HCT116 (cell line): ENCODE results near the gene SNAP47. TPM values are rescaled to one million over a fixed set of nuclear protein-coding genes. Genes with fewer than 3 reads are reported as not detected.

Source experiments
- ATAC-seq: fragments of 200-7000 bp; cut with Tn5 transposase; 2 replicates; pipeline ENCODE4 v1.9.1; 2020; ENCODE audit warnings: mild to moderate bottlenecking, moderate library complexity
- BruUV-seq: library from RNA; stranded (reverse); fragments of 400-500 nt; replicated peaks from 2 replicates; lab custom pipeline; 2021; lab: Mats Ljungman, UMichigan
- CTCF ChIA-PET: fragments of 300-600 bp; sonication (Branson Sonifier 250); formaldehyde crosslinking; loops from one replicate; lab custom pipeline; 2021; ENCODE audit warnings: antibody characterized with exemption; lab: Charles Lee
- POLR2A ChIA-PET: fragments of 300-600, 350-600 bp; sonication (Branson Sonifier 250); formaldehyde crosslinking; loops from one replicate; lab custom pipeline; 2021; ENCODE audit warnings: antibody characterized with exemption; lab: Charles Lee
- RAD21 ChIA-PET, 2 experiments: fragments of 300-600 bp; sonication (Branson Sonifier 250); formaldehyde crosslinking; loops; one replicate each; lab custom pipeline; 2023; ENCODE audit warnings: low total read pairs in 2 of 2; ENCODE audit not compliant: uncharacterized antibody in 2 of 2, unreplicated experiment in 2 of 2, low non-redundant PET in 1 of 2; lab: Charles Lee
- DNase-seq: peaks from one replicate; pipeline ENCODE4 v3.0.0-alpha.2; 2010; ENCODE audit warnings: low read depth, low spot score
- H2AFZ ChIP-seq: fragments of 200-600 bp; shearing (Covaris generic), sonication (generic); 2 replicates; pipeline ENCODE4 v1.6.1; 2017; ENCODE audit warnings: low read depth, mixed run types, mixed read lengths, antibody characterized with exemption, low read length; ENCODE audit not compliant: poor library complexity, severe bottlenecking
- H3K27ac ChIP-seq: 2 replicates; pipeline ENCODE4 v1.5.1; 2012; ENCODE audit warnings: low read depth, low read length
- H3K27me3 ChIP-seq: fragments of 200-600 bp; sonication (generic); 2 replicates; pipeline ENCODE4 v1.6.1; 2016; ENCODE audit warnings: mixed run types, low read length, mixed read lengths; ENCODE audit not compliant: insufficient read depth
- H3K36me3 ChIP-seq, 2 experiments: fragments of 200-500 bp in 1 of 2; fragments of 200-600 bp in 1 of 2; sonication (Bioruptor generic) in 1 of 2; sonication (generic) in 1 of 2; 2 replicates each; pipeline versions ENCODE4 v1.5.1 to v1.6.1; 2014 to 2016; ENCODE audit warnings: low read length in 2 of 2, inconsistent platforms in 1 of 2, mixed read lengths in 1 of 2, mixed run types in 1 of 2; ENCODE audit not compliant: insufficient read depth in 2 of 2, control insufficient read depth in 1 of 2
- H3K4me1 ChIP-seq, 2 experiments: fragments of 200-600 bp in 1 of 2; sonication (generic) in 1 of 2; 2 replicates each; pipeline versions ENCODE4 v1.5.1 to v1.6.1; 2012 to 2017; ENCODE audit warnings: low read length in 2 of 2, inconsistent platforms in 1 of 2, mild to moderate bottlenecking in 1 of 2, mixed read lengths in 1 of 2, mixed run types in 1 of 2, moderate library complexity in 1 of 2; ENCODE audit not compliant: insufficient read depth in 2 of 2, control insufficient read depth in 1 of 2
- H3K4me2 ChIP-seq: fragments of 200-600 bp; sonication (generic); 2 replicates; pipeline ENCODE4 v1.6.1; 2017; ENCODE audit warnings: mixed run types, low read length, mixed read lengths
- H3K4me3 ChIP-seq, 2 experiments: fragments of 200-600 bp in 1 of 2; sonication (generic) in 1 of 2; replicated peaks in 1 of 2; 2 replicates each; pipeline ENCODE4 v1.5.1; 2011 to 2016; ENCODE audit warnings: low read length in 2 of 2, control low read depth in 1 of 2, low read depth in 1 of 2, mild to moderate bottlenecking in 1 of 2, mixed read lengths in 1 of 2, mixed run types in 1 of 2
- H3K79me2 ChIP-seq: fragments of 200-600 bp; sonication (generic); 2 replicates; pipeline ENCODE4 v1.6.1; 2017; ENCODE audit warnings: mild to moderate bottlenecking, mixed run types, low read length, moderate library complexity, mixed read lengths; ENCODE audit not compliant: insufficient read depth
- H3K9ac ChIP-seq: fragments of 200-600 bp; sonication (generic); 2 replicates; pipeline ENCODE4 v1.6.1; 2016; ENCODE audit warnings: low read length, mixed read lengths
- H3K9me2 ChIP-seq: fragments of 200-600 bp; sonication (generic), shearing (Covaris generic); 2 replicates; pipeline ENCODE4 v1.6.1; 2017; ENCODE audit warnings: mixed run types, mild to moderate bottlenecking, moderate library complexity; ENCODE audit not compliant: insufficient read depth
- H3K9me3 ChIP-seq, 2 experiments: fragments of 200-500 bp in 1 of 2; fragments of 200-600 bp in 1 of 2; sonication (Bioruptor generic) in 1 of 2; sonication (generic) in 1 of 2; 2 replicates each; pipeline ENCODE4 v1.6.1; 2014 to 2017; ENCODE audit warnings: low read length in 2 of 2, mixed read lengths in 2 of 2, inconsistent platforms in 1 of 2, low read depth in 1 of 2, mild to moderate bottlenecking in 1 of 2, mixed run types in 1 of 2, moderate library complexity in 1 of 2; ENCODE audit not compliant: control insufficient read depth in 1 of 2, insufficient read depth in 1 of 2
- H4K20me1 ChIP-seq: fragments of 200-600 bp; sonication (generic), shearing (Covaris generic); 2 replicates; pipeline ENCODE4 v1.6.1; 2017; ENCODE audit warnings: mixed run types, mild to moderate bottlenecking, moderate library complexity; ENCODE audit not compliant: insufficient read depth
- EZH2 ChIP-seq: fragments of 200-600 bp; sonication (generic); IDR thresholded peaks from 2 replicates; pipeline ENCODE4 v1.6.1; 2017; ENCODE audit warnings: antibody characterized with exemption, mixed run types
- JUND ChIP-seq: IDR thresholded peaks from 2 replicates; pipeline ENCODE4 v1.6.1; 2012
- REST ChIP-seq: IDR thresholded peaks from 2 replicates; pipeline ENCODE4 v1.6.1; 2012; ENCODE audit warnings: low read depth
- SIN3A ChIP-seq: IDR thresholded peaks from 2 replicates; pipeline ENCODE4 v1.6.1; 2012; ENCODE audit warnings: low read depth
- SRF ChIP-seq: IDR thresholded peaks from 2 replicates; pipeline ENCODE4 v1.6.1; 2012; ENCODE audit warnings: low read depth
- YY1 ChIP-seq: IDR thresholded peaks from 2 replicates; pipeline ENCODE4 v1.6.1; 2011; ENCODE audit warnings: low read length, low read depth, moderate library complexity, mild to moderate bottlenecking; ENCODE audit not compliant: insufficient replicate concordance; ENCODE audit errors: extremely low read depth
- ZFX ChIP-seq: fragments of 450-650 bp; IDR thresholded peaks from 2 replicates; pipeline ENCODE4 v1.6.1; 2017
- intact Hi-C: fragments of 100-400 bp; cut with micrococcal nuclease; formaldehyde crosslinking; loops from 2 replicates; pipeline ENCODE4 v1.10.0; 2022
- total RNA-seq: library from RNA; stranded (reverse); gene quantifications from one replicate; pipeline ENCODE4 v1.2.1, GENCODE V29; 2021; ENCODE audit not compliant: unreplicated experiment

SNAP47 gene
- total RNA-seq, 1 experiment from 2014 or later: 37.9 TPM

GRCh38 chr1:227733309-227733705 lies 1.9 kb upstream of the SNAP47 start:
- Histone ChIP-seq H3K9me3 (no peaks in the 10 kb centered on the region), H3K9ac (no peak overlapping the region), H3K27ac (no peak overlapping the region; the same call in 1 of the 2 replicates), H3K4me3 (no peak overlapping the region), H2AFZ (no peak overlapping the region), H3K4me2 (peak overlapping the region; percentile 90), H3K9me2 (no peaks in the 10 kb centered on the region), H3K27me3 (no peaks in the 10 kb centered on the region), H3K4me1 (peaks cover 11 to 40% of the 10 kb centered on the region in 2 experiments), H4K20me1 (no peaks in the 10 kb centered on the region), H3K79me2 (peaks cover 55% of the 10 kb centered on the region), H3K36me3 (peaks cover 3 to 16% of the 10 kb centered on the region in 2 experiments; a peak in 3 of 4 replicates)
- BruUV-seq: no TSS peak
- ChIA-PET CTCF (no interaction called here), RAD21 (no interaction called here), POLR2A (no interaction called here)
- intact Hi-C loops: no loop called here
- ATAC-seq (no peak), DNase-seq (no peak)
- no peak for TF ChIP-seq ZFX
- TF ChIP-seq YY1: no peak
- TF ChIP-seq JUND: no peak
- TF ChIP-seq SIN3A: no peak
- no peak for TF ChIP-seq EZH2
- TF ChIP-seq SRF: no peak
- TF ChIP-seq REST: no peak
